Spleen (tissue), 7 donors: ENCODE measurements around the gene TCEAL9.

Experiments used
- CTCF ChIP-seq, 11 experiments: fragments of 200-600 bp in 7 of 11; fragments of 450-650 bp in 4 of 11; sonication (generic) in 4 of 11; IDR thresholded peaks in 8 of 11; conservative IDR thresholded peaks in 3 of 11; 1 replicate in 7 of 11; 2 replicates in 4 of 11; pipeline versions ENCODE4 v1.4.0 to v1.8.0; 2016 to 2021; ENCODE audit warnings: antibody characterized with exemption in 11 of 11, inconsistent platforms in 4 of 11, mild to moderate bottlenecking in 1 of 11
- POLR2A ChIP-seq, 3 donors: fragments of 450-650 bp; IDR thresholded peaks; one replicate each; pipeline ENCODE4 v1.5.1; 2017; ENCODE audit warnings: antibody characterized with exemption in 3 of 3, mild to moderate bottlenecking in 1 of 3
- POLR2AphosphoS5 ChIP-seq, 3 donors: sonication (generic); formaldehyde crosslinking; IDR thresholded peaks; one replicate each; pipeline ENCODE4 v1.5.1; 2017; ENCODE audit warnings: antibody characterized with exemption in 3 of 3
- donor health status: DM: no; HTN: no; CAD: no; lungs with moderate emphysema.
- donor health status: DM: no; HTN: no; CAD: no.
- donor health status: DM: no; HTN: no; CAD: no.

GRCh38 chrX:103405009-103405333 lies 48.7 kb downstream of the TCEAL9 start:
- no peak for TF ChIP-seq CTCF (IDR thresholded peaks at IDR 0.05 in 8 of 11, conservative IDR thresholded peaks at IDR 0.05 in 3 of 11)
- no peak for TF ChIP-seq POLR2AphosphoS5 (IDR thresholded peaks at IDR 0.05)
- TF ChIP-seq POLR2A (IDR thresholded peaks at IDR 0.05) = no peak
